ENCODE data around the gene TTLL5.

GRCh38 chr14:75783184-75783583, 122.1 kb downstream of the TTLL5 start:
- TF ChIP-seq CTCF (conservative IDR thresholded peaks at IDR 0.05; ENCODE audit: low read depth, low read length) (no peak), EZH2 (IDR thresholded peaks at IDR 0.05; ENCODE audit: low read length, unreplicated experiment) (no peak), EZH2phosphoT487 (IDR thresholded peaks at IDR 0.05; ENCODE audit: borderline replicate concordance, low read length) (no peak)

Data from PC-3 (cell line).